Epithelial cell of proximal tubule (primary cell): Measurements from ENCODE around the gene SLC12A6. TPM values are rescaled to one million over a fixed set of nuclear protein-coding genes. Genes with fewer than 3 reads are reported as not detected.

Experiments used
- DNase-seq: peaks from one replicate; pipeline ENCODE4 v3.0.0-alpha.2; 2011; ENCODE audit warnings: low read depth
- H3K4me3 ChIP-seq: 2 replicates; pipeline ENCODE4 v1.5.1; 2011; ENCODE audit warnings: low read depth, mild to moderate bottlenecking, low read length
- CTCF ChIP-seq: conservative IDR thresholded peaks from 2 replicates; pipeline ENCODE4 v1.5.1; 2012; ENCODE audit warnings: low read depth, mild to moderate bottlenecking, low read length
- total RNA-seq: library from RNA; depleted of rRNA; stranded (reverse); fragments of >200 nt; gene quantifications from 2 replicates; pipeline ENCODE4 v1.2.3, GENCODE V29; 2015

SLC12A6 gene
- total RNA-seq, 1 donor from 2014 or later = 8.3 TPM

DNA sequence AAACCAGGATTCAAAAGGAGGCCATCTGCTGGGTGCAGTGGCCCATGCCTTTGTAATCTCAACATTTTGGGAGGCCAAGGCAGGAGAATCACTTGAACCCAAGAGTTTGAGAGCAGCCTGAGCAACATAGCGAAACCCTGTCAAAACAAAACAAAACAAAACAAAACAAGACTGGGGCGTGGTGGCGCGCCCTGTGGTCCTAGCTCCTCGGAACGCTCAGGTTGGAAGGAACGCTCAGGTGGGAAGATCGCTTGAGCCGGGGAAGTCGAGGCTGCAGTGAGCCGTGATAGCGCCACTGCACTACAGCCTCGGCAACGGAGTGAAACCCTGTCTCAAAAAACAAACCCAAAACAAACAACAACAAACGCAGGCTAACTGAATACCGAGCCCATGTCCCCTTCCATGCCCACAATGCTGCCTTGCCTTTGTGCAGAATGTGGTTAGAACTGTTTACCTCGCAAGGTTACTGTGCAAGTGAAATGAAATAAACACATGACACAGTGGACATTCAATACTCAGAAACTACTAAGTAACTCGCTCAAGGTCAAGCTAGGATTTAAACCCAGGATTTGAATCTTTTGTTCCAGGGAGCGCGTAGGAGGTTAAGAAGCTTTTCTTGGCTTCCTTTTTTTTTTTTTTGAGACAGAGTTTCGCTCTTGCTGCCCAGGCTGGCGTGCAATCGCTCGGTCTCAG lies 113.5 kb downstream of the SLC12A6 start:
- TF ChIP-seq CTCF = peak; percentile 11
- no peak for DNase-seq
- H3K4me3 ChIP-seq = peak overlapping the region; percentile 80

GRCh38 chr15:34217587-34218225 lies 119.9 kb downstream of the SLC12A6 start:
- no peak overlapping the region for H3K4me3 ChIP-seq
- no peak for DNase-seq
- TF ChIP-seq CTCF = no peak

DNA sequence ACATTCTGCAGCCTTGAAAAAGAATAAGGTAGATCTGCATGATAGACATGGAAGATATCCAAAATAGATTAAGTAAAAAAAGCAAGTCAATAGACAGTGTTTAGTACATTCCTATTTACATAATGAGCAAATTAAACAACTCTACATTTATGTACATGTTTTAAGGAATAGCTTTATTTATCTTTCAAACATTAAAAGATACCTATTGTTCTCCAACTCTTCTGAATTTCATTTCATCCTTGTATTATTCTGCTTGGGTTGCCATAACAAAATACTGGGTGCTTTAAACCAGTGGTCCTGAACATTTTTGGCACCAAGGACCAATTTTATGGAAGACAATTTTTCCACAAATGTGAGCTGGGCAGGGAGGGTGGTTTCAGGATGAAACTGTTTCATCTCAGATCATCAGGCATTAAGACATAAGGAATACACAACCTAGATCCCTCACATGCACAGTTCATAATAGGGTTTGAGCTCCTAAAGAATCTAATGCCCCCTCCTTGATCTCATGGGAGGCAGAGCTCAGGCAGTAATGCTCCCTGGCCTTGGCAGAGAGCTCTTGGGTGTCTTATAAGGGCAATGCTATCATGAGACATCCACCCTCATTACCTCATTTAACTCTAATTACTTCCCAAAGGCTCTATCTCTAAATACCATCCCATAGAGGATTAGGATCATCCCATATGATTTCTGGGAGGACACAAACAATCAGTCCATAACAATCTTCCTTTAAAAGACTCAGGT lies 120.9 kb downstream of the SLC12A6 start:
- H3K4me3 ChIP-seq = no peak overlapping the region
- no peak for TF ChIP-seq CTCF
- DNase-seq = no peak

- H3K4me3 ChIP-seq = no peak overlapping the region
- no peak for DNase-seq
- TF ChIP-seq CTCF = no peak
Observed at GRCh38 chr15:34214135-34214534, 123.4 kb downstream of the SLC12A6 start.

DNA sequence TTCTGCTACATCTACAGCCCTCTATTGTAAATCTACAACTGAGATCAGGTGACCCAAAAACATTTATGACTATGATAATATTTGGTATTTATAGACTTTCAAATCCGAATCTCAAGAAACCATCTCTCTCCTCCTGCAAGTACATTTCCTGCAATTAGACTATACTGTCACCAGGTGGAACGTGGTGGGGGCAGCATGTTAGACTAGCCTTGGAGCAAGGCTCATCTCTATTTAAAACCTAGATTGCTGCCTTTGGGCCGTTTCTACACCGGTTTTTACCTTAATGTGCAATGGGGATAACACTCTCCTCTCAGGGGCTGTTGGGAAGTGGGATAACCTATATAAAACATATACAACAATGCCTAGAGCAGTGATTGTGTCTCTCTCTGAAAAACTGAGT lies 123.9 kb downstream of the SLC12A6 start:
- H3K4me3 ChIP-seq = no peak overlapping the region
- no peak for DNase-seq
- TF ChIP-seq CTCF = no peak

GRCh38 chr15:34209421-34210282 lies 127.9 kb downstream of the SLC12A6 start, which contains the start of gene KATNBL1:
TSS of gene KATNBL1 (minus strand) at chr15:34210096. CDS start at chr15:34163676, 46,420 bp downstream.
- H3K4me3 ChIP-seq = peak within 1 kb of the TSS; percentile 75
- TF ChIP-seq CTCF = peak; percentile 96
- DNase-seq = no peak
